ENCODE data around the gene DUOXA1. TPM values are rescaled to one million over a fixed set of nuclear protein-coding genes. Genes with fewer than 3 reads are reported as not detected.

DUOXA1 gene
- total and polyA plus RNA-seq, 2 experiments from 2014 or later = not detected

DNA sequence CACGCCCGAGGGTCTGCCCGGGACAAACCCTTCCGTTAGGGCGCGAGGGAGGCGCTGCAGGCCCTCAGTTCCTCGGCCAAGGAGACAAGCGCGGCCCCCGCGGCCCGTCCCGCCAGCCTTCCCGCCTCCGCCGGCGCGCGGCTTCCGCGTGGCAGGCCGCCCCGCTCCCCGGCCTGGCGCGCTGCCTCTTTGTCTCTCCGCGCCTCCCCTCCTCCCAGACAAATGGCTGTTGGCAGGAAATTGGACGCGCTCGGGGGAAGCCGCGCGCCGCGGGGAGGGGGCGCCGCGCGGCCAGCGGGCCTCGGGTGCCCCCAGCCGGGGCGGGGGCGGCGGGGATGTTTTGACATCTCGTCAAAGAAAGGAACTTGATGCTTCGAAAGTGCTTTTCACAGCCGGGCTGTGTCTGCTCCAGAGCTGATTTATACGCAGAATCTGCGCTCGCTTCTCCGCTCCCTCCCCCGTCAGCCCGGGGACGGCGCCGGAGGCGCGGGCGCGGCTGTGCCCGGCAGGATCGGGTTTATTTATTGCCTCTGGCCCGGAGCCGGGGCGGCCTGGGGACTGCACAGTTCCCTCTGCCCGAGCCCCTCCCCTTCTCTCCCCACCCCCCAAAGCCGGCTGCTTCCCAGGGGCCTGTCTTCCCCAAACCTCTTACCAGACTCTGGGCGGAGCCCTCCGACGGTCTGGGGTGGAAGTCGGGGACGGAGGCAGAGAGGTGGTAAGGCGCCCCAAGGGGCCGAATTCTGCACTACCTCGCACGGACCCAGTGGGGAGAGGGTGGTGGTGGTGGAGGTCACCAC lies 37.4 kb upstream of the DUOXA1 start:
- Mint-ChIP-seq H3K4me1 (peaks cover 34% of the 10 kb centered on the region), H3K9me3 (no peaks in the 10 kb centered on the region; the same call in 2 of the 3 replicates), H3K27me3 (ENCODE audit: insufficient read depth, low read depth, poor library complexity) (peaks cover 17% of the 10 kb centered on the region), H3K4me3 (peak overlapping the region; percentile 58; the same call in 2 of the 3 replicates), H3K27ac (no peak overlapping the region), H3K36me3 (ENCODE audit: low read depth) (peaks cover 6% of the 10 kb centered on the region; the same call in 2 of the 3 replicates)
- Histone ChIP-seq H4K20me1 (replicated peaks; ENCODE audit: insufficient read depth) (no peaks in the 10 kb centered on the region), H3F3A (replicated peaks; ENCODE audit: low read depth) (no peaks in the 10 kb centered on the region; the same call in 1 of the 2 replicates), H2AFZ (peak overlapping the region; percentile 59; the same call in 1 of the 2 replicates), H3K27me3 (ENCODE audit: insufficient read depth) (no peaks in the 10 kb centered on the region), H3K9me2 (ENCODE audit: insufficient read depth) (no peaks in the 10 kb centered on the region), H3K4me1 (ENCODE audit: insufficient read depth) (peaks cover 31% of the 10 kb centered on the region), H3K4me2 (peak overlapping the region; percentile 85), H3K36me3 (ENCODE audit: insufficient read depth) (no peaks in the 10 kb centered on the region), H3K4me3 (peak overlapping the region; percentile 79), H3K79me2 (replicated peaks; ENCODE audit: insufficient read depth) (no peaks in the 10 kb centered on the region), H3K27ac (ENCODE audit: low read depth) (peak overlapping the region; percentile 92)
- TF ChIP-seq JUNB (IDR thresholded peaks at IDR 0.05; ENCODE audit: unreplicated experiment) (no peak), CREB1 (CRISPR knock-in tag; IDR thresholded peaks at IDR 0.05; ENCODE audit: low read depth) (0 out of 2 replicates have a peak, but pooled peaks have one; percentile 35), POLR2AphosphoS5 (IDR thresholded peaks at IDR 0.05; ENCODE audit: low read depth) (peak; percentile 55)
- TF ChIP-seq, protein P1, sequence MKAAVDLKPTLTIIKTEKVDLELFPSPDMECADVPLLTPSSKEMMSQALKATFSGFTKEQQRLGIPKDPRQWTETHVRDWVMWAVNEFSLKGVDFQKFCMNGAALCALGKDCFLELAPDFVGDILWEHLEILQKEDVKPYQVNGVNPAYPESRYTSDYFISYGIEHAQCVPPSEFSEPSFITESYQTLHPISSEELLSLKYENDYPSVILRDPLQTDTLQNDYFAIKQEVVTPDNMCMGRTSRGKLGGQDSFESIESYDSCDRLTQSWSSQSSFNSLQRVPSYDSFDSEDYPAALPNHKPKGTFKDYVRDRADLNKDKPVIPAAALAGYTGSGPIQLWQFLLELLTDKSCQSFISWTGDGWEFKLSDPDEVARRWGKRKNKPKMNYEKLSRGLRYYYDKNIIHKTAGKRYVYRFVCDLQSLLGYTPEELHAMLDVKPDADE (IDR thresholded peaks at IDR 0.05) = no peak
- TF ChIP-seq, protein P2, sequence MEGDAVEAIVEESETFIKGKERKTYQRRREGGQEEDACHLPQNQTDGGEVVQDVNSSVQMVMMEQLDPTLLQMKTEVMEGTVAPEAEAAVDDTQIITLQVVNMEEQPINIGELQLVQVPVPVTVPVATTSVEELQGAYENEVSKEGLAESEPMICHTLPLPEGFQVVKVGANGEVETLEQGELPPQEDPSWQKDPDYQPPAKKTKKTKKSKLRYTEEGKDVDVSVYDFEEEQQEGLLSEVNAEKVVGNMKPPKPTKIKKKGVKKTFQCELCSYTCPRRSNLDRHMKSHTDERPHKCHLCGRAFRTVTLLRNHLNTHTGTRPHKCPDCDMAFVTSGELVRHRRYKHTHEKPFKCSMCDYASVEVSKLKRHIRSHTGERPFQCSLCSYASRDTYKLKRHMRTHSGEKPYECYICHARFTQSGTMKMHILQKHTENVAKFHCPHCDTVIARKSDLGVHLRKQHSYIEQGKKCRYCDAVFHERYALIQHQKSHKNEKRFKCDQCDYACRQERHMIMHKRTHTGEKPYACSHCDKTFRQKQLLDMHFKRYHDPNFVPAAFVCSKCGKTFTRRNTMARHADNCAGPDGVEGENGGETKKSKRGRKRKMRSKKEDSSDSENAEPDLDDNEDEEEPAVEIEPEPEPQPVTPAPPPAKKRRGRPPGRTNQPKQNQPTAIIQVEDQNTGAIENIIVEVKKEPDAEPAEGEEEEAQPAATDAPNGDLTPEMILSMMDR (conservative IDR thresholded peaks at IDR 0.05; ENCODE audit: low read depth in 2 of 2) = peak; percentile 60 to 62
- DNase-seq (ENCODE audit: low spot score) (peak; percentile 95), ATAC-seq (peak; percentile 83)

DNA sequence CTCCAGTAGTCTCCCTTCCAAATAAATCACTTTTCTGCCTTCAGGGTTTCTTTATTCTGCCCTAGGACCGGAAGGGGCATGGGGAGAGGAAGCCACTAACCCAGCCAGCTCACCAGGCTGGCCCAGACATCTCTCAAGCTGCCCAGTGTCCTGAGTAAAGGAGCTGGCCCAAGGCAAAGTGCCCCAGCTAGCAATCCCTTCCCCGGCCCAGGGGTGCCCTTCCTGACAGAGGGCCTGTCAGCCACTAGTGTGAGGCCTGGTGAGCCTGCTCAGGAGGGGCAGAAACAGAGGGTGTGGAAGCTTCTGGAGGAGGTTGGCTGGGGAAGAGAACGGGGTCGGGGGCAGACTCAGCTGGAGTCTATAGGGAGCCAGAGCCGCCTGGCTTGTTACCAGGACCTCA lies 35.9 kb upstream of the DUOXA1 start:
- Histone ChIP-seq H3K27me3 (ENCODE audit: insufficient read depth) (no peaks in the 10 kb centered on the region), H4K20me1 (replicated peaks; ENCODE audit: insufficient read depth) (no peaks in the 10 kb centered on the region), H3K4me1 (ENCODE audit: insufficient read depth) (peaks cover 29% of the 10 kb centered on the region), H3K27ac (ENCODE audit: low read depth) (no peak overlapping the region), H3K4me3 (no peak overlapping the region), H3K4me2 (0 out of 2 replicates have a peak overlapping the region, but pooled peaks have one; percentile 85), H2AFZ (no peak overlapping the region), H3K9me2 (ENCODE audit: insufficient read depth) (no peaks in the 10 kb centered on the region), H3K79me2 (replicated peaks; ENCODE audit: insufficient read depth) (no peaks in the 10 kb centered on the region), H3K36me3 (ENCODE audit: insufficient read depth) (no peaks in the 10 kb centered on the region), H3F3A (replicated peaks; ENCODE audit: low read depth) (no peaks in the 10 kb centered on the region; the same call in 1 of the 2 replicates)
- Mint-ChIP-seq H3K4me3 (peak overlapping the region; percentile 71; the same call in 2 of the 3 replicates), H3K36me3 (ENCODE audit: low read depth) (no peaks in the 10 kb centered on the region; the same call in 1 of the 3 replicates), H3K9me3 (no peaks in the 10 kb centered on the region; the same call in 2 of the 3 replicates), H3K27me3 (ENCODE audit: insufficient read depth, low read depth, poor library complexity) (peaks cover 22% of the 10 kb centered on the region), H3K4me1 (peaks cover 29% of the 10 kb centered on the region), H3K27ac (no peak overlapping the region)
- DNase-seq (ENCODE audit: low spot score) (no peak), ATAC-seq (no peak)
- TF ChIP-seq ZNF114 (CRISPR knock-in tag; IDR thresholded peaks at IDR 0.05) = no peak
- TF ChIP-seq EZH2phosphoT487 (IDR thresholded peaks at IDR 0.05; ENCODE audit: unreplicated experiment) = no peak
- TF ChIP-seq, protein P3, sequence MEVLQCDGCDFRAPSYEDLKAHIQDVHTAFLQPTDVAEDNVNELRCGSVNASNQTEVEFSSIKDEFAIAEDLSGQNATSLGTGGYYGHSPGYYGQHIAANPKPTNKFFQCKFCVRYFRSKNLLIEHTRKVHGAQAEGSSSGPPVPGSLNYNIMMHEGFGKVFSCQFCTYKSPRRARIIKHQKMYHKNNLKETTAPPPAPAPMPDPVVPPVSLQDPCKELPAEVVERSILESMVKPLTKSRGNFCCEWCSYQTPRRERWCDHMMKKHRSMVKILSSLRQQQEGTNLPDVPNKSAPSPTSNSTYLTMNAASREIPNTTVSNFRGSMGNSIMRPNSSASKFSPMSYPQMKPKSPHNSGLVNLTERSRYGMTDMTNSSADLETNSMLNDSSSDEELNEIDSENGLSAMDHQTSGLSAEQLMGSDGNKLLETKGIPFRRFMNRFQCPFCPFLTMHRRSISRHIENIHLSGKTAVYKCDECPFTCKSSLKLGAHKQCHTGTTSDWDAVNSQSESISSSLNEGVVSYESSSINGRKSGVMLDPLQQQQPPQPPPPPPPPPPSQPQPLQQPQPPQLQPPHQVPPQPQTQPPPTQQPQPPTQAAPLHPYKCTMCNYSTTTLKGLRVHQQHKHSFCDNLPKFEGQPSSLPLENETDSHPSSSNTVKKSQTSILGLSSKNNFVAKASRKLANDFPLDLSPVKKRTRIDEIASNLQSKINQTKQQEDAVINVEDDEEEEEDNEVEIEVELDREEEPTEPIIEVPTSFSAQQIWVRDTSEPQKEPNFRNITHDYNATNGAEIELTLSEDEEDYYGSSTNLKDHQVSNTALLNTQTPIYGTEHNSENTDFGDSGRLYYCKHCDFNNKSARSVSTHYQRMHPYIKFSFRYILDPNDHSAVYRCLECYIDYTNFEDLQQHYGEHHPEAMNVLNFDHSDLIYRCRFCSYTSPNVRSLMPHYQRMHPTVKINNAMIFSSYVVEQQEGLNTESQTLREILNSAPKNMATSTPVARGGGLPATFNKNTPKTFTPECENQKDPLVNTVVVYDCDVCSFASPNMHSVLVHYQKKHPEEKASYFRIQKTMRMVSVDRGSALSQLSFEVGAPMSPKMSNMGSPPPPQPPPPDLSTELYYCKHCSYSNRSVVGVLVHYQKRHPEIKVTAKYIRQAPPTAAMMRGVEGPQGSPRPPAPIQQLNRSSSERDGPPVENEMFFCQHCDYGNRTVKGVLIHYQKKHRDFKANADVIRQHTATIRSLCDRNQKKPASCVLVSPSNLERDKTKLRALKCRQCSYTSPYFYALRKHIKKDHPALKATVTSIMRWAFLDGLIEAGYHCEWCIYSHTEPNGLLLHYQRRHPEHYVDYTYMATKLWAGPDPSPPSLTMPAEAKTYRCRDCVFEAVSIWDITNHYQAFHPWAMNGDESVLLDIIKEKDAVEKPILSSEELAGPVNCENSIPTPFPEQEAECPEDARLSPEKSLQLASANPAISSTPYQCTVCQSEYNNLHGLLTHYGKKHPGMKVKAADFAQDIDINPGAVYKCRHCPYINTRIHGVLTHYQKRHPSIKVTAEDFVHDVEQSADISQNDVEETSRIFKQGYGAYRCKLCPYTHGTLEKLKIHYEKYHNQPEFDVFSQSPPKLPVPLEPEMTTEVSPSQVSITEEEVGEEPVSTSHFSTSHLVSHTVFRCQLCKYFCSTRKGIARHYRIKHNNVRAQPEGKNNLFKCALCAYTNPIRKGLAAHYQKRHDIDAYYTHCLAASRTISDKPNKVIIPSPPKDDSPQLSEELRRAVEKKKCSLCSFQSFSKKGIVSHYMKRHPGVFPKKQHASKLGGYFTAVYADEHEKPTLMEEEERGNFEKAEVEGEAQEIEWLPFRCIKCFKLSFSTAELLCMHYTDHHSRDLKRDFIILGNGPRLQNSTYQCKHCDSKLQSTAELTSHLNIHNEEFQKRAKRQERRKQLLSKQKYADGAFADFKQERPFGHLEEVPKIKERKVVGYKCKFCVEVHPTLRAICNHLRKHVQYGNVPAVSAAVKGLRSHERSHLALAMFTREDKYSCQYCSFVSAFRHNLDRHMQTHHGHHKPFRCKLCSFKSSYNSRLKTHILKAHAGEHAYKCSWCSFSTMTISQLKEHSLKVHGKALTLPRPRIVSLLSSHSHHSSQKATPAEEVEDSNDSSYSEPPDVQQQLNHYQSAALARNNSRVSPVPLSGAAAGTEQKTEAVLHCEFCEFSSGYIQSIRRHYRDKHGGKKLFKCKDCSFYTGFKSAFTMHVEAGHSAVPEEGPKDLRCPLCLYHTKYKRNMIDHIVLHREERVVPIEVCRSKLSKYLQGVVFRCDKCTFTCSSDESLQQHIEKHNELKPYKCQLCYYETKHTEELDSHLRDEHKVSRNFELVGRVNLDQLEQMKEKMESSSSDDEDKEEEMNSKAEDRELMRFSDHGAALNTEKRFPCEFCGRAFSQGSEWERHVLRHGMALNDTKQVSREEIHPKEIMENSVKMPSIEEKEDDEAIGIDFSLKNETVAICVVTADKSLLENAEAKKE (CRISPR knock-in tag; IDR thresholded peaks at IDR 0.05) = no peak
- no peak for TF ChIP-seq POLR2AphosphoS5 (IDR thresholded peaks at IDR 0.05; ENCODE audit: low read depth)
- TF ChIP-seq, protein P1 (IDR thresholded peaks at IDR 0.05) = no peak
